ENCODE data around the gene WDR7.

DNA sequence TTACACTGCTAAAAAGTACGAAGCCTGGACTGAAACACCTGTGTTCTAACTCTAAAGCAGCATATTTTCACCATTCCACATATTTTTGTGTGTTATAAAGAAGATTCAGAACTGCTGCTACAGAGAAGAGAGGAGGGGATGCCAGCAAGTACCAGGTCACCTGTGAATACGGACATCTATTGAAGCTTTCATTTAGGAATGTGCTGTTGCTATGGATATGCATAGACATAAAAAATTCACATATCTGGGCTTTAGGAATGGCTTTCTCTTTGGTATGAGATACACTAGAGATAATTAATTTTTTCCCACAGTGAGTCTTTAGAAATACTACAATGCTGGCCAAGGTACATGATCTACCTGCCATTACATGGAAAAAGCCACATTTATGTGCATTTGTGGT lies 238.5 kb downstream of the WDR7 start:
- TF ChIP-seq EP300 (IDR thresholded peaks at IDR 0.05), result no peak
- TF ChIP-seq, protein P1, sequence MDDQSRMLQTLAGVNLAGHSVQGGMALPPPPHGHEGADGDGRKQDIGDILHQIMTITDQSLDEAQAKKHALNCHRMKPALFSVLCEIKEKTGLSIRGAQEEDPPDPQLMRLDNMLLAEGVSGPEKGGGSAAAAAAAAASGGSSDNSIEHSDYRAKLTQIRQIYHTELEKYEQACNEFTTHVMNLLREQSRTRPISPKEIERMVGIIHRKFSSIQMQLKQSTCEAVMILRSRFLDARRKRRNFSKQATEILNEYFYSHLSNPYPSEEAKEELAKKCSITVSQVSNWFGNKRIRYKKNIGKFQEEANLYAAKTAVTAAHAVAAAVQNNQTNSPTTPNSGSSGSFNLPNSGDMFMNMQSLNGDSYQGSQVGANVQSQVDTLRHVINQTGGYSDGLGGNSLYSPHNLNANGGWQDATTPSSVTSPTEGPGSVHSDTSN (IDR thresholded peaks at IDR 0.05), result no peak

Data from A549 (cell line).